GM19372 (cell line): Measurements from ENCODE around the gene FSTL4.
"Not testable (repeated sequence)": the region's sequence is repeated elsewhere in the genome, so short reads cannot be mapped to it uniquely, and the experiment has no call there.

Experiments
- ATAC-seq: cut with Tn5 transposase; IDR thresholded peaks from one replicate; pipeline ENCODE4 v1.9.1; 2021; ENCODE audit warnings: mild to moderate bottlenecking, low read depth, moderate library complexity; ENCODE audit not compliant: unreplicated experiment

FSTL4 gene

DNA sequence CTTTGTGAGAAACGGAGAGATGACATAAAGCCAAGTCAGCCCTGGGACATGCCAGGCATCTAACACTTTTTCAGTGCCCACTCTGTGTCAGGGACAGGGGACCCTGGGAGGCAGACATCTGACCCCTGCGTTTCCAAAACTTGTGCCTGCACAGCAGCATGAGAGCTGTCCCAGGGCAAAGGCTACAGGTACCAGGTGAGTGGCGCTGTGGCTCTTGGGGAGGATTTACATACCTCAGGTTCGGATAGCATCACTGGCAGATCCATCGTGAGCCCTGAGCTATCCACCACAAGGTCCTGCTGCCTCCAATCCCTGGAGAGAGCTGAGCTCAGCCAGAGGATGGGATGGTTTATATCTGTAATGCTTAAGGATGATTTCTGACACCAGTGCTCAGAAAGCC, 52.4 kb downstream of the FSTL4 start:
- ATAC-seq: no peak

GRCh38 chr5:133556551-133556950, 55.8 kb downstream of the FSTL4 start:
- no peak for ATAC-seq

DNA sequence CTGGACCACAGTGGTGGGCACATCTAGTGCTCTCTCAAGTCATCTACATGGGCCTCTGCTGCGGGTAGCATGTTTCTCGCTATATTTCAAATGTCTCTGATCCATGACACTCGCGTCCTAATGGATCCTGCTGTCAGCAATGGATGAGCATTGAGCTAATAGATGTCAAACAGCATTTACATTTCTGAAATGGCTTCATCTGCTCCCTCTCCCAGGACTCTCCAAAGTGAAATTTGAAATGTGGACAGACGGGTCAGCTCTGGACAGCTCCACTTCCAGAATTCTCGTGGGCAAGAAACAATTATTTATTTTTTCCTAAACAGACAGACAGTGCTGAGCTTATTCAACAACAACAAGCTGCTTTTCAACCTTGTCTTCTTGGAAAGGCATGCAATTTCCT, 58.1 kb downstream of the FSTL4 start:
- no peak for ATAC-seq

- peak; percentile 74 for ATAC-seq
Observed at GRCh38 chr5:133552925-133553525, 59.3 kb downstream of the FSTL4 start.

- ATAC-seq: no peak
Observed at GRCh38 chr5:133546500-133546899, 65.8 kb downstream of the FSTL4 start.

DNA sequence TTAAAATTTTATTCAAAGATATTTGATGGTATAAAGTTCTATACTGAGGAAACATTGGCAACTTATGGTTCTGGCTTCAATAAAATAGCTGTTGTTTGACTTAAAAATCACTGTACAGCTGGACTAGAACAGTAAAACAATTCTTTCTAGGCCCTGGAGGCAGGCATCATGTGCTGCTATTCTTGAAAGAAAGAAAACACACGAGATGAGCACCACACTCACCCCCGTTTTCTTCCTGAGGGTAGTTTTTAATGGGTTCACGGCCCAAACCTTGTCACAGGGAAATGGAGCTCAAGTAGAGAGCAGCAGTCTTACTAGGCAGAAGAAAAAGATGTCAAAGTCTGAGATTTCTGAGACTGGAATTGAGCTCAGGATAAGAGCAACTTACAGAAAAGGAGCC, 68.0 kb downstream of the FSTL4 start:
- no peak for ATAC-seq

- no peak for ATAC-seq
Observed at GRCh38 chr5:133539818-133540217, 72.5 kb downstream of the FSTL4 start.

DNA sequence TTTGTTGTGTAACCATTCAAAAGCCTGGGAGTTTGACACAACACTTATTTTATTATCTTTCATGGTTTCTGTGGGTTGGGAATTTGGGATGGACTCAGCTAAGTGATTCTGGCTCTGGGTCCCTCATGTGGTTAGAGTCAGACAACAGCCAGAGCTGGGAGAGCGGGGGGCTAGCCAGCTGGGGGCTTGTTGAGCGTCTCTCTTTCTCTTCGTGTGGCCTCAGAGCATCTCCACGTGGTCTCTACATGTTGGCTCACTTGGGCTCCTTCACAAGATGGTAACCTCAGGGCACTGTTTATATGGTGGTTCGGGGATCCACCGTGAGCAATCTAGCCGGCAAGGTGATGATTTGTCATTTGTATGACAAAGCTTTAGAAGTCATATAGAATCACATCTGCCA, 73.6 kb downstream of the FSTL4 start:
- no peak for ATAC-seq

- ATAC-seq: not testable (repeated sequence)
Observed at GRCh38 chr5:133535241-133535929, 77.0 kb downstream of the FSTL4 start.

DNA sequence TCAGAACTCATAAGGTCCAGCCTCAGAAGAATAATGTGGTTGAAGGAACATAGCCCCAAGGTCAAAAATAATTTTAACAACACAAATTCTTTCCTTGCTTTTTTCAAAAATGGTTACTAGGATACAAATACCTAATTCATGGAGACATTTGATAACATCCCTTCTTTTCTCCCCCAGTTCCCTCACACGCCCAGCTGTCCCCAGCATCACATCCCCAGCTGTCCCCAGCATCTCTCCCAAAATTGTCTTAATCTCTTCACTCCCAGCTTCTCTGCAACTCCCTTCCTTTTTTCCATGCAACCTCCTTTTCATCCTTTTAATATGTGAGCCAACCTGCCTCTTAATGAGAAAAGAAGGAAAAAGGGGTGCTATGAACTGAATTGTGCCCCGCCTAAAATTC, 77.8 kb downstream of the FSTL4 start:
- ATAC-seq: no peak

GRCh38 chr5:133533541-133533940, 78.8 kb downstream of the FSTL4 start:
- ATAC-seq: no peak

DNA sequence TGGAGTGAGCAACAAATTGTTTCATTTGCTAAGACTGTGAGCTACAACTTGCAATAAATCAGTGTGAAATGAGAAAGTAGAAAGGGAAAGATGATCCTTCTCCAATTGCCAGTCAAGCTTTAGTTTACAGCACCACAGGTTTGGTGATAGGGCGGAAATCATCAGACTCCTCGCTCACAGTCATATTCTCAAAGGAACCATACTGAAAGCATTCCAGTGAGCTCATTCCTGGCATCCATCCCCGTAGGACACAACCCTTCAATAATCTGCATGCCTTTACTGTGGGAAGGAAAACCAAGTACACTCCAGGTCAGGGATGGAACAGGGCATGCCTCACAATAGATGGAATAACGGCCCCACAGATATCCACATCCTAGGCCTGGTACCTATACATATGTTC, 80.7 kb downstream of the FSTL4 start:
- no peak for ATAC-seq

- no peak for ATAC-seq
Observed at GRCh38 chr5:133531178-133531577, 81.2 kb downstream of the FSTL4 start.

GRCh38 chr5:133530270-133530669, 82.1 kb downstream of the FSTL4 start:
- ATAC-seq: no peak

GRCh38 chr5:133528841-133529240, 83.5 kb downstream of the FSTL4 start:
- ATAC-seq: no peak

DNA sequence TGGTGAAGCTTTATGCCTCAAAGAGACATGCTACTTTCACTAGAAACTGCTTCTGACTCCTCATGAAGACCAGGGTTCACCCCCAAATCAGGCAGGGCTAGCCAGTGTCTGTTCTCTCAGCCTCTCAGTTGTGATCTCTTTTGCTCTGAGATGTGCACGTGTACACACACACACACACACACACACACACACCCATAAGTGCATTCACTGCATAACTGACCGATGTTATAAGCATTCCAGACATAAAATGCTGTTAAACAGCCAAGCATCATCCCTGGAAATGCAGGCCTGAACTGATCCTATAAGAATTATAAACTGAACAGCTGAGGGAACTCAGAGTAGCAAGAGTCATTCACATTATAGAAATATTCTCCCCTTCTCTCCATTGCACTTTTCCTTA, 85.0 kb downstream of the FSTL4 start:
- no peak for ATAC-seq

- ATAC-seq: no peak
Observed at GRCh38 chr5:133526368-133526767, 86.0 kb downstream of the FSTL4 start.

GRCh38 chr5:133525126-133525525, 87.2 kb downstream of the FSTL4 start:
- ATAC-seq: no peak

GRCh38 chr5:133524666-133525065, 87.7 kb downstream of the FSTL4 start:
- ATAC-seq: no peak

DNA sequence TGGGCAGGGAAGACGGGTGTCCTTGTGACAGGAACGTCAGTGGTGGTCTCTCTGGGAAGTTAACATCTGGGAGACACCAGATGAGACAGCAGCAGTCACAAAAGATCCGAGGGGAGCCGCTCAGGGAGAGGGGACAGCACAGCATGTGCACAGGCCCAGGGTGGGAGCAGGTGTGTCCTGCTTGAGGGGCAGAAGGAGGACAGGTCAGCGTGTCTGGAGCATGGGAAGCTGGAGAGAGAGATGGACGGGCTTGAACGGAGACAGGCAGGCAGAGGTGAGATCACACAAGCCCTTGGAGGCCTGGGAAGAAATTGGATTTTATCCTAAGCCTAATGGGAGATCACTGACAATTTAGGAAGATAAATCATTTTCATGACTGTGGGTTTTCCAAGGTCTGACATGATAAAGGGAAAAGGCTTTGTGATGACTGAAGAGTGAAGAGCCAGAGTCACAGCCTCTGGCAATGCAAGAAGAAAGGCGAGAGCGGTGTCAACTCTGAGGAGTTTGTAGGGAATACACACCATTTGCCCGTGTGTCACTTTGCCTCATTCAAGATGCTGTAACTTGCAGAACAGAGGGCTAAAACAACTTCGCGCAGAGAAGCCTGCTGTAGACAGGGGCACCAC, 88.3 kb downstream of the FSTL4 start:
- ATAC-seq: no peak

GRCh38 chr5:133523013-133523658, 89.2 kb downstream of the FSTL4 start:
- ATAC-seq: no peak

DNA sequence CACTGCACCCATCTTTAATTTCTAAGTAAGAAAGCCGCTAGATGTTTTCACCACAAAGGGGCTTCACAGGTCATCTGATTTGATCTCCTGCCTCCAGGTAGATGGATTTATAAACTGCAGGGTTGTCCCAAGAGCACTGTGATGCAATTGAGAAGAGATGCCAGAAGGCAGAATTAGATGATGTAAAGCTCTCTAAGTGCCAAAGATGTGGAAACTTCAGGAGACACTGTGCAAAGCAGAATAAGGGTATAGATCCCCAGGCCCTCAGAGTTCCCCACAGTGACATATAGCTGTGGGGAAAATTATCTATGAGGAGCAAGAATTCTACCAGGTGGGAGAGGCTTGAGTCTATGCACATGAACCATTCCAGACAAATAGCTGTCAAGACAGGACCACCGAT, 90.5 kb downstream of the FSTL4 start:
- no peak for ATAC-seq
